Activated naive CD4-positive, alpha-beta T cell treated with anti-CD3 and anti-CD28 coated beads, Interleukin-2, amount 50 U/mL, for 24 hours (primary cell): ENCODE results near the gene SLC26A9.

ENCODE experiments used
- H3K27ac Mint-ChIP-seq: one replicate; pipeline ENCODE4 v1.8.0; 2021; ENCODE audit warnings: mild to moderate bottlenecking, mixed read lengths
- H3K27me3 Mint-ChIP-seq: one replicate; pipeline ENCODE4 v1.8.0; 2021; ENCODE audit warnings: mixed read lengths
- H3K36me3 Mint-ChIP-seq: one replicate; pipeline ENCODE4 v1.8.0; 2021; ENCODE audit warnings: mixed read lengths
- H3K4me1 Mint-ChIP-seq: one replicate; pipeline ENCODE4 v1.8.0; 2021; ENCODE audit warnings: mixed read lengths
- H3K4me3 Mint-ChIP-seq: one replicate; pipeline ENCODE4 v1.8.0; 2021; ENCODE audit warnings: mild to moderate bottlenecking, mixed read lengths
- H3K9me3 Mint-ChIP-seq: one replicate; pipeline ENCODE4 v1.8.0; 2021; ENCODE audit warnings: mixed read lengths

SLC26A9 gene

GRCh38 chr1:205963352-205964155 is 20.3 kb upstream of the SLC26A9 start:
- Mint-ChIP-seq H3K9me3 (no peaks in the 10 kb centered on the region), H3K4me1 (no peaks in the 10 kb centered on the region), H3K27me3 (no peaks in the 10 kb centered on the region), H3K36me3 (no peaks in the 10 kb centered on the region), H3K4me3 (no peak overlapping the region), H3K27ac (no peak overlapping the region)

- H3K27ac Mint-ChIP-seq = no peak overlapping the region
Measured at GRCh38 chr1:205962821-205963221, 19.6 kb upstream of the SLC26A9 start.

GRCh38 chr1:205961991-205962820 is 18.9 kb upstream of the SLC26A9 start:
- Mint-ChIP-seq H3K27ac (no peak overlapping the region), H3K9me3 (no peaks in the 10 kb centered on the region), H3K36me3 (no peaks in the 10 kb centered on the region), H3K27me3 (no peaks in the 10 kb centered on the region), H3K4me3 (no peak overlapping the region), H3K4me1 (no peaks in the 10 kb centered on the region)

More at GRCh38 chr1:205962821-205963221, 19.6 kb upstream of the SLC26A9 start:
- no peaks in the 10 kb centered on the region for H3K9me3 Mint-ChIP-seq
- no peaks in the 10 kb centered on the region for H3K27me3 Mint-ChIP-seq
- no peak overlapping the region for H3K4me3 Mint-ChIP-seq
- no peaks in the 10 kb centered on the region for H3K36me3 Mint-ChIP-seq
- no peaks in the 10 kb centered on the region for H3K4me1 Mint-ChIP-seq

- Mint-ChIP-seq H3K27me3 (no peaks in the 10 kb centered on the region), H3K4me3 (no peak overlapping the region), H3K36me3 (no peaks in the 10 kb centered on the region), H3K9me3 (no peaks in the 10 kb centered on the region), H3K4me1 (no peaks in the 10 kb centered on the region), H3K27ac (no peak overlapping the region)
Measured at GRCh38 chr1:205961405-205961804, 18.1 kb upstream of the SLC26A9 start.

- H3K9me3 Mint-ChIP-seq = no peaks in the 10 kb centered on the region
- H3K4me1 Mint-ChIP-seq = no peaks in the 10 kb centered on the region
- no peak overlapping the region for H3K27ac Mint-ChIP-seq
- H3K4me3 Mint-ChIP-seq = no peak overlapping the region
- H3K27me3 Mint-ChIP-seq = peaks cover 1% of the 10 kb centered on the region
- H3K36me3 Mint-ChIP-seq = no peaks in the 10 kb centered on the region
Measured at GRCh38 chr1:205959789-205960188, 16.5 kb upstream of the SLC26A9 start.

GRCh38 chr1:205955499-205955898 is 12.2 kb upstream of the SLC26A9 start:
- Mint-ChIP-seq H3K4me1 (no peaks in the 10 kb centered on the region), H3K27me3 (peaks cover 1% of the 10 kb centered on the region), H3K4me3 (no peak overlapping the region), H3K9me3 (no peaks in the 10 kb centered on the region), H3K36me3 (no peaks in the 10 kb centered on the region), H3K27ac (no peak overlapping the region)

GRCh38 chr1:205954819-205955404 is 11.7 kb upstream of the SLC26A9 start:
- no peak overlapping the region for H3K4me3 Mint-ChIP-seq
- H3K27ac Mint-ChIP-seq = no peak overlapping the region
- no peaks in the 10 kb centered on the region for H3K9me3 Mint-ChIP-seq
- H3K36me3 Mint-ChIP-seq = no peaks in the 10 kb centered on the region
- no peaks in the 10 kb centered on the region for H3K4me1 Mint-ChIP-seq
- peaks cover 1% of the 10 kb centered on the region for H3K27me3 Mint-ChIP-seq

- H3K9me3 Mint-ChIP-seq = no peaks in the 10 kb centered on the region
- H3K27me3 Mint-ChIP-seq = peaks cover 1% of the 10 kb centered on the region
- no peaks in the 10 kb centered on the region for H3K4me1 Mint-ChIP-seq
- H3K4me3 Mint-ChIP-seq = no peak overlapping the region
- H3K36me3 Mint-ChIP-seq = no peaks in the 10 kb centered on the region
- no peak overlapping the region for H3K27ac Mint-ChIP-seq
Measured at GRCh38 chr1:205951746-205952145, 8.5 kb upstream of the SLC26A9 start.

- Mint-ChIP-seq H3K4me1 (no peaks in the 10 kb centered on the region), H3K27ac (no peak overlapping the region), H3K4me3 (no peak overlapping the region), H3K27me3 (peaks cover 1% of the 10 kb centered on the region), H3K9me3 (no peaks in the 10 kb centered on the region), H3K36me3 (no peaks in the 10 kb centered on the region)
Measured at GRCh38 chr1:205950826-205951549, 7.7 kb upstream of the SLC26A9 start.

- H3K36me3 Mint-ChIP-seq = no peaks in the 10 kb centered on the region
- H3K27me3 Mint-ChIP-seq = no peaks in the 10 kb centered on the region
- no peak overlapping the region for H3K4me3 Mint-ChIP-seq
- H3K9me3 Mint-ChIP-seq = no peaks in the 10 kb centered on the region
- no peak overlapping the region for H3K27ac Mint-ChIP-seq
- H3K4me1 Mint-ChIP-seq = no peaks in the 10 kb centered on the region
Measured at GRCh38 chr1:205950280-205950679, 7.0 kb upstream of the SLC26A9 start.

- no peaks in the 10 kb centered on the region for H3K9me3 Mint-ChIP-seq
- H3K27me3 Mint-ChIP-seq = peaks cover 1% of the 10 kb centered on the region
- H3K36me3 Mint-ChIP-seq = no peaks in the 10 kb centered on the region
- H3K4me3 Mint-ChIP-seq = no peak overlapping the region
- H3K4me1 Mint-ChIP-seq = no peaks in the 10 kb centered on the region
- H3K27ac Mint-ChIP-seq = no peak overlapping the region
Measured at GRCh38 chr1:205949753-205950152, 6.5 kb upstream of the SLC26A9 start.

GRCh38 chr1:205948886-205949285 is 5.6 kb upstream of the SLC26A9 start:
- Mint-ChIP-seq H3K27me3 (peaks cover 4% of the 10 kb centered on the region), H3K27ac (no peak overlapping the region), H3K4me1 (no peaks in the 10 kb centered on the region), H3K9me3 (no peaks in the 10 kb centered on the region), H3K36me3 (no peaks in the 10 kb centered on the region), H3K4me3 (no peak overlapping the region)

GRCh38 chr1:205948039-205948438 is 4.8 kb upstream of the SLC26A9 start:
- no peaks in the 10 kb centered on the region for H3K4me1 Mint-ChIP-seq
- no peak overlapping the region for H3K4me3 Mint-ChIP-seq
- no peak overlapping the region for H3K27ac Mint-ChIP-seq
- no peaks in the 10 kb centered on the region for H3K9me3 Mint-ChIP-seq
- H3K27me3 Mint-ChIP-seq = peaks cover 10% of the 10 kb centered on the region
- H3K36me3 Mint-ChIP-seq = no peaks in the 10 kb centered on the region

GRCh38 chr1:205947024-205947423 is 3.8 kb upstream of the SLC26A9 start:
- Mint-ChIP-seq H3K9me3 (no peaks in the 10 kb centered on the region), H3K27me3 (peaks cover 13% of the 10 kb centered on the region), H3K4me3 (no peak overlapping the region), H3K36me3 (no peaks in the 10 kb centered on the region), H3K4me1 (no peaks in the 10 kb centered on the region), H3K27ac (no peak overlapping the region)

- H3K9me3 Mint-ChIP-seq = no peaks in the 10 kb centered on the region
- no peak overlapping the region for H3K27ac Mint-ChIP-seq
- peaks cover 18% of the 10 kb centered on the region for H3K27me3 Mint-ChIP-seq
- H3K4me1 Mint-ChIP-seq = no peaks in the 10 kb centered on the region
- no peaks in the 10 kb centered on the region for H3K36me3 Mint-ChIP-seq
- no peak overlapping the region for H3K4me3 Mint-ChIP-seq
Measured at GRCh38 chr1:205945069-205945468, 1.8 kb upstream of the SLC26A9 start.
